HepG2 (cell line): ENCODE results near the gene EPHB4. TPM values are rescaled to one million over a fixed set of nuclear protein-coding genes. Genes with fewer than 3 reads are reported as not detected.

Experiments
- ATRX ChIP-seq: sonication (generic); formaldehyde crosslinking; IDR thresholded peaks from 2 replicates; pipeline ENCODE4 v1.4.0; 2020; ENCODE audit warnings: missing genetic modification reagents, borderline replicate concordance
- CEBPB ChIP-seq: IDR thresholded peaks from 2 replicates; pipeline ENCODE4 v1.6.1; 2011; ENCODE audit warnings: low read depth, low read length, improper control_type of control experiment, borderline replicate concordance
- HOXA9 ChIP-seq: sonication (generic); formaldehyde crosslinking; IDR thresholded peaks from 2 replicates; pipeline ENCODE4 v1.8.1; 2022; ENCODE audit warnings: missing genetic modification reagents, mild to moderate bottlenecking, moderate library complexity, borderline replicate concordance
- NPAS2 ChIP-seq: sonication (generic); formaldehyde crosslinking; IDR thresholded peaks from 2 replicates; pipeline ENCODE4 v1.8.0; 2022; ENCODE audit warnings: mild to moderate bottlenecking, missing genetic modification reagents, borderline replicate concordance
- ZBTB38 ChIP-seq: sonication (generic); formaldehyde crosslinking; IDR thresholded peaks from 2 replicates; pipeline ENCODE4 v1.5.1; 2020; ENCODE audit warnings: mild to moderate bottlenecking, missing genetic modification reagents
- ZNF224 ChIP-seq: sonication (generic); formaldehyde crosslinking; IDR thresholded peaks from 2 replicates; pipeline ENCODE4 v1.5.0; 2020; ENCODE audit warnings: mild to moderate bottlenecking, missing genetic modification reagents
- ZNF333 ChIP-seq: sonication (generic); formaldehyde crosslinking; IDR thresholded peaks from 2 replicates; pipeline ENCODE4 v1.4.0; 2020; ENCODE audit warnings: mild to moderate bottlenecking, missing genetic modification reagents, borderline replicate concordance
- ZNF33A ChIP-seq: sonication (generic); formaldehyde crosslinking; IDR thresholded peaks from 2 replicates; pipeline ENCODE4 v1.5.1; 2020; ENCODE audit warnings: missing genetic modification reagents, mild to moderate bottlenecking, moderate library complexity, borderline replicate concordance
- ZNF44 ChIP-seq: sonication (generic); formaldehyde crosslinking; IDR thresholded peaks from 2 replicates; pipeline ENCODE4 v1.5.1; 2020; ENCODE audit warnings: mild to moderate bottlenecking, missing genetic modification reagents
- ZNF446 ChIP-seq: sonication (generic); formaldehyde crosslinking; IDR thresholded peaks from 2 replicates; pipeline ENCODE4 v1.5.0; 2020; ENCODE audit warnings: mild to moderate bottlenecking, missing genetic modification reagents
- ZNF451 ChIP-seq: sonication (generic); formaldehyde crosslinking; IDR thresholded peaks from 2 replicates; pipeline ENCODE4 v1.5.0; 2020; ENCODE audit warnings: mild to moderate bottlenecking, missing genetic modification reagents
- ZNF549 ChIP-seq: sonication (generic); formaldehyde crosslinking; IDR thresholded peaks from 2 replicates; pipeline ENCODE4 v1.5.0; 2020; ENCODE audit warnings: missing genetic modification reagents
- ZNF619 ChIP-seq: sonication (generic); formaldehyde crosslinking; IDR thresholded peaks from 2 replicates; pipeline ENCODE4 v1.4.0; 2020; ENCODE audit warnings: mild to moderate bottlenecking, missing genetic modification reagents
- ZNF737 ChIP-seq: sonication (generic); formaldehyde crosslinking; IDR thresholded peaks from 2 replicates; pipeline ENCODE4 v1.5.0; 2020; ENCODE audit warnings: missing genetic modification reagents, mild to moderate bottlenecking, borderline replicate concordance
- ZSCAN21 ChIP-seq: sonication (generic); formaldehyde crosslinking; IDR thresholded peaks from 2 replicates; pipeline ENCODE4 v1.8.0; 2022; ENCODE audit warnings: mild to moderate bottlenecking, missing genetic modification reagents, moderate library complexity, borderline replicate concordance
- polyA plus RNA-seq, 8 experiments: library from polyadenylated mRNA; depleted of rRNA in 3 of 8; stranded (reverse) in 7 of 8; unstranded in 1 of 8; fragments of >200 nt; fragmentation: Illumina TruSeq in 4 of 8; extraction: Trizol in 4 of 8; gene quantifications; 2 replicates each; pipeline versions ENCODE4 v1.2.1 to v1.2.3, GENCODE V29; 2011 to 2016; ENCODE audit warnings: low read depth in 4 of 8, missing spikeins in 1 of 8, mixed read lengths in 1 of 8; ENCODE audit not compliant: insufficient read depth in 1 of 8
- total RNA-seq, 5 experiments: library from RNA; depleted of rRNA; stranded (reverse); fragments of >200 nt; fragmentation: Illumina TruSeq; extraction: Trizol; gene quantifications; 2 replicates each; pipeline ENCODE4 v1.2.3, GENCODE V29; 2016; ENCODE audit warnings: low read depth in 1 of 5
- TF ChIP-seq, protein P1 (sequence below): sonication (generic); formaldehyde crosslinking; IDR thresholded peaks from 2 replicates; pipeline ENCODE4 v1.4.0; 2020; ENCODE audit warnings: mild to moderate bottlenecking, missing genetic modification reagents, borderline replicate concordance
- TF ChIP-seq, protein P2 (sequence below): sonication (generic); formaldehyde crosslinking; IDR thresholded peaks from 2 replicates; pipeline ENCODE4 v1.9.0; 2022; ENCODE audit warnings: missing genetic modification reagents, mild to moderate bottlenecking, borderline replicate concordance
- TF ChIP-seq, protein P3 (sequence below): sonication (generic); formaldehyde crosslinking; IDR thresholded peaks from 2 replicates; pipeline ENCODE4 v1.8.0; 2023; ENCODE audit warnings: mild to moderate bottlenecking, missing genetic modification reagents
- TF ChIP-seq, protein P4 (sequence below): sonication (generic); formaldehyde crosslinking; IDR thresholded peaks from 2 replicates; pipeline ENCODE4 v1.4.0; 2020; ENCODE audit warnings: missing genetic modification reagents, mild to moderate bottlenecking, borderline replicate concordance
- TF ChIP-seq, protein P5 (sequence below): IDR thresholded peaks from 2 replicates; pipeline ENCODE4 v1.6.1; 2016; ENCODE audit warnings: low read depth, borderline replicate concordance

The EPHB4 gene
- total and polyA plus RNA-seq, 2 of the 13 experiments (the other 11 are each of a cell fraction or from before 2014, with no cell fraction given): 61.4 to 69.6 TPM

DNA sequence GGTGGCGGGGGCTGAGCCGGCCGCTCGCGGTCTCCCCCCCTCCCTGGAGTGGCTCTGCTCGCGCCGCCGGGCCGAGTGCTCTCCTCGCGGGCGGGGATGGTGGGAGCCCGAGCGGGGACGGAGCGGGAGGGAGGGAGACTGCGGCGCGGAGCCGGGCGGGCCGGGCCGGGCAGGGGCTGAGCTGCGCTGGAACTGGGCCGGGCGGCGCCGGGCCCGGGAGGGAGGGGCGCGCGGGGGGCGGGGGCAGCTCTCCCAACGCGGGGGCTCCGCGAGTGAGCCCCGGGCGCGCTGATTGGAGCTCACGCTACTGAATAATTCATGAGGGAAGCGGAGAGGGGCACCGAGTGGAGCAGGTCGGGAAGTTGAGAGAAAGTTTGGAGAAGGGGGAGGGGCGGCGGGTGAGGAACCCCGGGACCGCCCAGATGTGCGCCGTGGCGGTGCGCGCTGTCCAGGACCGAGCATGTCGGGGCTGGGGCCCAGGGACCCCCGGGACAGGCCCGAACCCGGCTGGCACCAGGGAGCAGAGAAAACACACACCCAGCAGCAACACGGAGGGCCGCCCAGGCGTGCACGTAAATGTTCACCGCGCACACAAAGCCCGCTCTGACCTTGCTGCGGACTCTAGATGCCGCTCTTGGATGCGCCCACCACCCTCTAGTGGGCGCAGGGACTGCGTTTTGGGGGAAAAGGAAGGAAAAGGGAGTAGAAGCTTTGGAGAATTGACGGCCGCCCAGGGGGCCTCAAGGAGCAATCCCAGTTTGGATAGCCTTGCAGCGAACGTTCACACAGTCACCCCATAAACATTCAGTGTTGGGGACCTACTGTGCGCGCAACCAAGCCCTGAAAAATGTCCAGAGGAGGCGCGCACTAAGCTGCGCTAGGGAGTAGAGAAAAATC, at the start of gene EPHB4 (continued):
- TF ChIP-seq, protein P1, sequence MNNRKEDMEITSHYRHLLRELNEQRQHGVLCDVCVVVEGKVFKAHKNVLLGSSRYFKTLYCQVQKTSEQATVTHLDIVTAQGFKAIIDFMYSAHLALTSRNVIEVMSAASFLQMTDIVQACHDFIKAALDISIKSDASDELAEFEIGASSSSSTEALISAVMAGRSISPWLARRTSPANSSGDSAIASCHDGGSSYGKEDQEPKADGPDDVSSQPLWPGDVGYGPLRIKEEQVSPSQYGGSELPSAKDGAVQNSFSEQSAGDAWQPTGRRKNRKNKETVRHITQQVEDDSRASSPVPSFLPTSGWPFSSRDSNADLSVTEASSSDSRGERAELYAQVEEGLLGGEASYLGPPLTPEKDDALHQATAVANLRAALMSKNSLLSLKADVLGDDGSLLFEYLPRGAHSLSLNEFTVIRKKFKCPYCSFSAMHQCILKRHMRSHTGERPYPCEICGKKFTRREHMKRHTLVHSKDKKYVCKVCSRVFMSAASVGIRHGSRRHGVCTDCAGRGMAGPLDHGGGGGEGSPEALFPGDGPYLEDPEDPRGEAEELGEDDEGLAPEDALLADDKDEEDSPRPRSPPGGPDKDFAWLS (CRISPR knock-in tag): no peak
- TF ChIP-seq, protein P2, sequence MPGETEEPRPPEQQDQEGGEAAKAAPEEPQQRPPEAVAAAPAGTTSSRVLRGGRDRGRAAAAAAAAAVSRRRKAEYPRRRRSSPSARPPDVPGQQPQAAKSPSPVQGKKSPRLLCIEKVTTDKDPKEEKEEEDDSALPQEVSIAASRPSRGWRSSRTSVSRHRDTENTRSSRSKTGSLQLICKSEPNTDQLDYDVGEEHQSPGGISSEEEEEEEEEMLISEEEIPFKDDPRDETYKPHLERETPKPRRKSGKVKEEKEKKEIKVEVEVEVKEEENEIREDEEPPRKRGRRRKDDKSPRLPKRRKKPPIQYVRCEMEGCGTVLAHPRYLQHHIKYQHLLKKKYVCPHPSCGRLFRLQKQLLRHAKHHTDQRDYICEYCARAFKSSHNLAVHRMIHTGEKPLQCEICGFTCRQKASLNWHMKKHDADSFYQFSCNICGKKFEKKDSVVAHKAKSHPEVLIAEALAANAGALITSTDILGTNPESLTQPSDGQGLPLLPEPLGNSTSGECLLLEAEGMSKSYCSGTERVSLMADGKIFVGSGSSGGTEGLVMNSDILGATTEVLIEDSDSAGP (CRISPR knock-in tag): peak; percentile 81; the same call in 1 of the 2 replicates
- TF ChIP-seq ZNF737: no peak
- TF ChIP-seq NPAS2 (CRISPR knock-in tag): no peak
- TF ChIP-seq CEBPB: no peak
- TF ChIP-seq HOXA9 (CRISPR knock-in tag): no peak
- TF ChIP-seq ZNF224 (CRISPR knock-in tag): no peak
- TF ChIP-seq ZNF33A (CRISPR knock-in tag): no peak
- TF ChIP-seq, protein P3, sequence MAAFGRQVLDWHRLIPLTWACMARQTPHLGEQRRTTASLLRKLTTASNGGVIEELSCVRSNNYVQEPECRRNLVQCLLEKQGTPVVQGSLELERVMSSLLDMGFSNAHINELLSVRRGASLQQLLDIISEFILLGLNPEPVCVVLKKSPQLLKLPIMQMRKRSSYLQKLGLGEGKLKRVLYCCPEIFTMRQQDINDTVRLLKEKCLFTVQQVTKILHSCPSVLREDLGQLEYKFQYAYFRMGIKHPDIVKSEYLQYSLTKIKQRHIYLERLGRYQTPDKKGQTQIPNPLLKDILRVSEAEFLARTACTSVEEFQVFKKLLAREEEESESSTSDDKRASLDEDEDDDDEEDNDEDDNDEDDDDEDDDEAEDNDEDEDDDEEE (CRISPR knock-in tag): 0 out of 2 replicates have a peak, but pooled peaks have one; percentile 38
- TF ChIP-seq ZSCAN21 (CRISPR knock-in tag): peak; percentile 25; the same call in 1 of the 2 replicates
- TF ChIP-seq ZNF619 (CRISPR knock-in tag): peak; percentile 87; the same call in 1 of the 2 replicates
- no peak for TF ChIP-seq ATRX
- no peak for TF ChIP-seq ZNF549 (CRISPR knock-in tag)
- TF ChIP-seq, protein P4, sequence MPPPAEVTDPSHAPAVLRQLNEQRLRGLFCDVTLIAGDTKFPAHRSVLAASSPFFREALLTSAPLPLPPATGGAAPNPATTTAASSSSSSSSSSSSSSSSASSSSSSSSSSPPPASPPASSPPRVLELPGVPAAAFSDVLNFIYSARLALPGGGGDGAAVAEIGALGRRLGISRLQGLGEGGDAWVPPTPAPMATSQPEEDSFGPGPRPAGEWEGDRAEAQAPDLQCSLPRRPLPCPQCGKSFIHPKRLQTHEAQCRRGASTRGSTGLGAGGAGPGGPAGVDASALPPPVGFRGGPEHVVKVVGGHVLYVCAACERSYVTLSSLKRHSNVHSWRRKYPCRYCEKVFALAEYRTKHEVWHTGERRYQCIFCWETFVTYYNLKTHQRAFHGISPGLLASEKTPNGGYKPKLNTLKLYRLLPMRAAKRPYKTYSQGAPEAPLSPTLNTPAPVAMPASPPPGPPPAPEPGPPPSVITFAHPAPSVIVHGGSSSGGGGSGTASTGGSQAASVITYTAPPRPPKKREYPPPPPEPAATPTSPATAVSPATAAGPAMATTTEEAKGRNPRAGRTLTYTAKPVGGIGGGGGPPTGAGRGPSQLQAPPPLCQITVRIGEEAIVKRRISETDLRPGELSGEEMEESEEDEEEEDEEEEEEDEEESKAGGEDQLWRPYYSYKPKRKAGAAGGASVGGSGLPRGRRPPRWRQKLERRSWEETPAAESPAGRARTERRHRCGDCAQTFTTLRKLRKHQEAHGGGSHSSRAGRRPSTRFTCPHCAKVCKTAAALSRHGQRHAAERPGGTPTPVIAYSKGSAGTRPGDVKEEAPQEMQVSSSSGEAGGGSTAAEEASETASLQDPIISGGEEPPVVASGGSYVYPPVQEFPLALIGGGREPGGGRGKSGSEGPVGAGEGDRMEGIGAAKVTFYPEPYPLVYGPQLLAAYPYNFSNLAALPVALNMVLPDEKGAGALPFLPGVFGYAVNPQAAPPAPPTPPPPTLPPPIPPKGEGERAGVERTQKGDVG (CRISPR knock-in tag): peak; percentile 57
- TF ChIP-seq ZBTB38 (CRISPR knock-in tag): peak; percentile 70
- TF ChIP-seq ZNF451 (CRISPR knock-in tag): 0 out of 2 replicates have a peak, but pooled peaks have one; percentile 53
- peak; percentile 89 for TF ChIP-seq ZNF333 (CRISPR knock-in tag)
- 0 out of 2 replicates have a peak, but pooled peaks have one; percentile 46 for TF ChIP-seq ZNF44
- TF ChIP-seq ZNF446: no peak
- TF ChIP-seq, protein P5, sequence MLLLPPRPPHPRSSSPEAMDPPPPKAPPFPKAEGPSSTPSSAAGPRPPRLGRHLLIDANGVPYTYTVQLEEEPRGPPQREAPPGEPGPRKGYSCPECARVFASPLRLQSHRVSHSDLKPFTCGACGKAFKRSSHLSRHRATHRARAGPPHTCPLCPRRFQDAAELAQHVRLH (CRISPR knock-in tag): peak; percentile 67; the same call in 1 of the 2 replicates
